GM12878 (cell line): Measurements from ENCODE around the gene CAPN10. TPM values are rescaled to one million over a fixed set of nuclear protein-coding genes. Genes with fewer than 3 reads are reported as not detected.

ENCODE experiments used
- ATAC-seq: fragments of 200-7000 bp; cut with Tn5 transposase; 3 replicates; pipeline ENCODE4 v1.9.1; 2020; ENCODE audit warnings: mild to moderate bottlenecking, moderate library complexity
- BruUV-seq: library from RNA; stranded (reverse); fragments of 400-500 nt; replicated peaks from 2 replicates; lab custom pipeline; 2021; lab: Mats Ljungman, UMichigan
- CTCF ChIA-PET: fragments of 300-600 bp; sonication (Branson Sonifier 250); formaldehyde crosslinking; extraction: SDS; loops from one replicate; lab custom pipeline; 2021; ENCODE audit warnings: inconsistent platforms; lab: Yijun Ruan, JAX
- POLR2A ChIA-PET: fragments of 350-600 bp; formaldehyde crosslinking; extraction: SDS; loops from one replicate; lab custom pipeline; 2021; ENCODE audit warnings: inconsistent platforms; lab: Charles Lee
- RAD21 ChIA-PET: fragments of 300-600 bp; sonication (Branson Sonifier 250); formaldehyde crosslinking; loops from one replicate; lab custom pipeline; 2023; ENCODE audit warnings: antibody characterized with exemption; ENCODE audit not compliant: unreplicated experiment; lab: Charles Lee
- SMC1A ChIA-PET: fragments of 300-600 bp; sonication (Branson Sonifier 250); formaldehyde crosslinking; loops from one replicate; lab custom pipeline; 2023; ENCODE audit not compliant: unreplicated experiment, uncharacterized antibody; lab: Charles Lee
- DNase-seq: peaks from one replicate; pipeline ENCODE4 v3.0.0-alpha.2; 2011; ENCODE audit warnings: low read depth, low spot score
- FAIRE-seq: peaks from 3 replicates; lab custom pipeline; 2011; peaks lifted over from hg19 to GRCh38; lab: Jason Lieb, UNC
- H2AFZ ChIP-seq: 2 replicates; pipeline ENCODE4 v1.6.0; 2011; ENCODE audit warnings: low read depth, low read length, control low read depth; ENCODE audit not compliant: control insufficient read depth
- H3K27ac ChIP-seq: 2 replicates; pipeline ENCODE4 v1.5.1; 2011; ENCODE audit warnings: control low read depth; ENCODE audit not compliant: control insufficient read depth, insufficient read depth
- H3K27me3 ChIP-seq, 2 experiments: replicated peaks in 1 of 2; 2 replicates each; pipeline versions ENCODE4 v1.6.0 to v1.6.1; 2011; ENCODE audit warnings: low read length in 1 of 2; ENCODE audit not compliant: control insufficient read depth in 2 of 2, insufficient read depth in 2 of 2
- H3K36me3 ChIP-seq, 2 experiments: 2 replicates each; pipeline ENCODE4 v1.5.1; 2011; ENCODE audit warnings: low read length in 1 of 2; ENCODE audit not compliant: control insufficient read depth in 2 of 2, insufficient read depth in 2 of 2
- H3K4me1 ChIP-seq: 2 replicates; pipeline ENCODE4 v1.6.1; 2011; ENCODE audit warnings: mild to moderate bottlenecking, low read length, moderate library complexity, mixed read lengths; ENCODE audit not compliant: control insufficient read depth, insufficient read depth
- H3K4me2 ChIP-seq: 2 replicates; pipeline ENCODE4 v1.6.0; 2011; ENCODE audit warnings: control low read depth; ENCODE audit not compliant: control insufficient read depth, insufficient read depth
- H3K4me3 ChIP-seq: fragments of 200-600 bp; sonication (generic); 2 replicates; pipeline ENCODE4 v1.5.1; 2016
- H3K79me2 ChIP-seq: 2 replicates; pipeline ENCODE4 v1.6.0; 2011; ENCODE audit warnings: low read length; ENCODE audit not compliant: control insufficient read depth, insufficient read depth
- H3K9ac ChIP-seq: 2 replicates; pipeline ENCODE4 v1.8.0; 2011; ENCODE audit warnings: low read length, control low read depth, mixed read lengths; ENCODE audit not compliant: control insufficient read depth, insufficient read depth
- H3K9me3 ChIP-seq: replicated peaks from 3 replicates; pipeline ENCODE4 v1.5.1; 2011; ENCODE audit warnings: mild to moderate bottlenecking, low read length; ENCODE audit not compliant: control insufficient read depth, insufficient read depth
- H4K20me1 ChIP-seq: 2 replicates; pipeline ENCODE4 v1.6.0; 2011; ENCODE audit not compliant: control insufficient read depth, insufficient read depth
- IKZF1 ChIP-seq: fragments of 450-650 bp; conservative IDR thresholded peaks from 2 replicates; pipeline ENCODE4 v1.6.1; 2017; ENCODE audit warnings: antibody characterized with exemption, mild to moderate bottlenecking
- SMAD5 ChIP-seq: IDR thresholded peaks from 2 replicates; pipeline ENCODE4 v1.6.1; 2016; ENCODE audit warnings: antibody characterized with exemption, low read depth
- ZNF24 ChIP-seq: fragments of 450-650 bp; IDR thresholded peaks from 2 replicates; pipeline ENCODE4 v1.6.1; 2017; ENCODE audit warnings: antibody characterized with exemption, mild to moderate bottlenecking
- WGBS: methylation state at CpG from one replicate; pipeline ENCODE4 v1.1.6; 2016; ENCODE audit warnings: low lambda C conversion rate; ENCODE audit not compliant: insufficient replicate concordance, insufficient coverage; ENCODE audit errors: missing lambda C conversion rate; 5-methylcytosine and 5-hydroxymethylcytosine counted together
- in situ Hi-C: fragments of 300-500 bp; cut with MboI; formaldehyde crosslinking; loops from 9 replicates; pipeline ENCODE4 v1.14.3; 2018; ENCODE audit warnings: mixed read lengths
- intact Hi-C: fragments of 100-400 bp; cut with micrococcal nuclease; formaldehyde crosslinking; loops from one replicate; pipeline ENCODE4 v1.14.2; 2022; ENCODE audit not compliant: unreplicated experiment
- polyA plus RNA-seq, 11 experiments: library from polyadenylated mRNA; depleted of rRNA in 4 of 11; unstranded in 6 of 11; stranded (reverse) in 5 of 11; fragments of >200 nt; fragmentation: Nextera tagmentation in 4 of 11; fragmentation: Illumina TruSeq in 1 of 11; extraction: Ambion mirVana in 4 of 11; extraction: Trizol in 1 of 11; gene quantifications; 1 replicate in 1 of 11; 2 replicates in 10 of 11; pipeline versions ENCODE4 v1.2.1 to v1.2.3, GENCODE V29; 2011 to 2016; ENCODE audit warnings: inconsistent platforms in 2 of 11, missing spikeins in 2 of 11, low read depth in 1 of 11
- total RNA-seq, 4 experiments: library from RNA; depleted of rRNA in 3 of 4; stranded (reverse); fragments of >200 nt in 3 of 4; fragmentation: Illumina TruSeq in 1 of 4; extraction: Trizol in 1 of 4; gene quantifications; 2 replicates each; pipeline versions ENCODE4 v1.2.1 to v1.2.3, GENCODE V29; 2013 to 2021
- TF ChIP-seq, protein P1 (sequence below): fragments of 450-650 bp; IDR thresholded peaks from 2 replicates; pipeline ENCODE4 v1.6.1; 2016; ENCODE audit warnings: mild to moderate bottlenecking, moderate library complexity, borderline replicate concordance
- TF ChIP-seq, protein P2 (sequence below): fragments of 450-650 bp; IDR thresholded peaks from 2 replicates; pipeline ENCODE4 v1.6.1; 2017; ENCODE audit warnings: low read depth, mild to moderate bottlenecking, moderate library complexity
- TF ChIP-seq, protein P3 (sequence below): IDR thresholded peaks from 2 replicates; pipeline ENCODE4 v1.6.1; 2011; ENCODE audit warnings: low read depth, mild to moderate bottlenecking, low read length, moderate library complexity, borderline replicate concordance; ENCODE audit errors: extremely low read depth
- TF ChIP-seq, protein P4 (sequence below): fragments of 450-650 bp; IDR thresholded peaks from 2 replicates; pipeline ENCODE4 v1.6.1; 2017; ENCODE audit warnings: antibody characterized with exemption, mild to moderate bottlenecking, moderate library complexity

The CAPN10 gene
- total and polyA plus RNA-seq, 10 of the 15 experiments (the other 5 are each of a cell fraction or from before 2014, with no cell fraction given): 0.37 to 40.6 (median 17.5) TPM

DNA sequence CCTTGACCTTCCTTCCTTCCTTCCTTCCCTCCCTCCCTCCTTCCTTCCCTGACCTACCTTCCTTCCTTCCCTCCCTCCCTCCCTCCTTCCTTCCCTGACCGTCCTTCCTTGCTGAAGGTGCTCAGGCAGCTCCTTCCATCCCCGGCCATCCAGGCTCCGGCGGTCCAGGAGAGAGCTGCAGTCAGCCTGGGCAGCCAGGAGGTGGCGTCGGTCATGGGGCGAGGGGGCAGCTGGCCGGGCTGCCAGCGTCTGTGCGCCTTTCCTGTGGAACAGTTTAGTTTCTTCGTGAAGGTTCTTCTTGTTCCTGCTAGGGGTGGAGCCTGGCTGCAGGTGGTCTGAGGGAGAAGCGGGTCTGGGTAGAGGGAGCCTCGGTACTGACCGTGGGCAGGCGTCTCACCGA is 54.4 kb downstream of the CAPN10 start:
- no peaks in the 10 kb centered on the region for H3K36me3 ChIP-seq
- ATAC-seq: no peak
- no peak overlapping the region for H3K27ac ChIP-seq
- no peak for FAIRE-seq
- no peak overlapping the region for H2AFZ ChIP-seq
- no peaks in the 10 kb centered on the region; the same call in 2 of the 3 replicates for H3K9me3 ChIP-seq
- intact Hi-C loops: no loop called here
- CTCF ChIA-PET: no interaction called here
- no peaks in the 10 kb centered on the region for H3K27me3 ChIP-seq
- RAD21 ChIA-PET: no interaction called here
- no peak for DNase-seq
- WGBS: 75% methylated on average over 15 of the region's 16 CpGs
- in situ Hi-C loops: no loop called here
- no peak overlapping the region for H3K4me2 ChIP-seq
- no TSS peak for BruUV-seq
- H3K9ac ChIP-seq: no peak overlapping the region
- no peaks in the 10 kb centered on the region for H3K4me1 ChIP-seq
- no peaks in the 10 kb centered on the region for H4K20me1 ChIP-seq
- SMC1A ChIA-PET: no interaction called here
- no peaks in the 10 kb centered on the region for H3K79me2 ChIP-seq
- no peak overlapping the region for H3K4me3 ChIP-seq
- no peak for TF ChIP-seq ZNF24
- TF ChIP-seq SMAD5: no peak
- no peak for TF ChIP-seq IKZF1
- TF ChIP-seq, protein P1, sequence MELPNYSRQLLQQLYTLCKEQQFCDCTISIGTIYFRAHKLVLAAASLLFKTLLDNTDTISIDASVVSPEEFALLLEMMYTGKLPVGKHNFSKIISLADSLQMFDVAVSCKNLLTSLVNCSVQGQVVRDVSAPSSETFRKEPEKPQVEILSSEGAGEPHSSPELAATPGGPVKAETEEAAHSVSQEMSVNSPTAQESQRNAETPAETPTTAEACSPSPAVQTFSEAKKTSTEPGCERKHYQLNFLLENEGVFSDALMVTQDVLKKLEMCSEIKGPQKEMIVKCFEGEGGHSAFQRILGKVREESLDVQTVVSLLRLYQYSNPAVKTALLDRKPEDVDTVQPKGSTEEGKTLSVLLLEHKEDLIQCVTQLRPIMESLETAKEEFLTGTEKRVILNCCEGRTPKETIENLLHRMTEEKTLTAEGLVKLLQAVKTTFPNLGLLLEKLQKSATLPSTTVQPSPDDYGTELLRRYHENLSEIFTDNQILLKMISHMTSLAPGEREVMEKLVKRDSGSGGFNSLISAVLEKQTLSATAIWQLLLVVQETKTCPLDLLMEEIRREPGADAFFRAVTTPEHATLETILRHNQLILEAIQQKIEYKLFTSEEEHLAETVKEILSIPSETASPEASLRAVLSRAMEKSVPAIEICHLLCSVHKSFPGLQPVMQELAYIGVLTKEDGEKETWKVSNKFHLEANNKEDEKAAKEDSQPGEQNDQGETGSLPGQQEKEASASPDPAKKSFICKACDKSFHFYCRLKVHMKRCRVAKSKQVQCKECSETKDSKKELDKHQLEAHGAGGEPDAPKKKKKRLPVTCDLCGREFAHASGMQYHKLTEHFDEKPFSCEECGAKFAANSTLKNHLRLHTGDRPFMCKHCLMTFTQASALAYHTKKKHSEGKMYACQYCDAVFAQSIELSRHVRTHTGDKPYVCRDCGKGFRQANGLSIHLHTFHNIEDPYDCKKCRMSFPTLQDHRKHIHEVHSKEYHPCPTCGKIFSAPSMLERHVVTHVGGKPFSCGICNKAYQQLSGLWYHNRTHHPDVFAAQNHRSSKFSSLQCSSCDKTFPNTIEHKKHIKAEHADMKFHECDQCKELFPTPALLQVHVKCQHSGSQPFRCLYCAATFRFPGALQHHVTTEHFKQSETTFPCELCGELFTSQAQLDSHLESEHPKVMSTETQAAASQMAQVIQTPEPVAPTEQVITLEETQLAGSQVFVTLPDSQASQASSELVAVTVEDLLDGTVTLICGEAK: no peak
- TF ChIP-seq, protein P2, sequence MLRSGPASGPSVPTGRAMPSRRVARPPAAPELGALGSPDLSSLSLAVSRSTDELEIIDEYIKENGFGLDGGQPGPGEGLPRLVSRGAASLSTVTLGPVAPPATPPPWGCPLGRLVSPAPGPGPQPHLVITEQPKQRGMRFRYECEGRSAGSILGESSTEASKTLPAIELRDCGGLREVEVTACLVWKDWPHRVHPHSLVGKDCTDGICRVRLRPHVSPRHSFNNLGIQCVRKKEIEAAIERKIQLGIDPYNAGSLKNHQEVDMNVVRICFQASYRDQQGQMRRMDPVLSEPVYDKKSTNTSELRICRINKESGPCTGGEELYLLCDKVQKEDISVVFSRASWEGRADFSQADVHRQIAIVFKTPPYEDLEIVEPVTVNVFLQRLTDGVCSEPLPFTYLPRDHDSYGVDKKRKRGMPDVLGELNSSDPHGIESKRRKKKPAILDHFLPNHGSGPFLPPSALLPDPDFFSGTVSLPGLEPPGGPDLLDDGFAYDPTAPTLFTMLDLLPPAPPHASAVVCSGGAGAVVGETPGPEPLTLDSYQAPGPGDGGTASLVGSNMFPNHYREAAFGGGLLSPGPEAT: no peak
- TF ChIP-seq, protein P3, sequence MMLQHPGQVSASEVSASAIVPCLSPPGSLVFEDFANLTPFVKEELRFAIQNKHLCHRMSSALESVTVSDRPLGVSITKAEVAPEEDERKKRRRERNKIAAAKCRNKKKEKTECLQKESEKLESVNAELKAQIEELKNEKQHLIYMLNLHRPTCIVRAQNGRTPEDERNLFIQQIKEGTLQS: no peak
- TF ChIP-seq, protein P4, sequence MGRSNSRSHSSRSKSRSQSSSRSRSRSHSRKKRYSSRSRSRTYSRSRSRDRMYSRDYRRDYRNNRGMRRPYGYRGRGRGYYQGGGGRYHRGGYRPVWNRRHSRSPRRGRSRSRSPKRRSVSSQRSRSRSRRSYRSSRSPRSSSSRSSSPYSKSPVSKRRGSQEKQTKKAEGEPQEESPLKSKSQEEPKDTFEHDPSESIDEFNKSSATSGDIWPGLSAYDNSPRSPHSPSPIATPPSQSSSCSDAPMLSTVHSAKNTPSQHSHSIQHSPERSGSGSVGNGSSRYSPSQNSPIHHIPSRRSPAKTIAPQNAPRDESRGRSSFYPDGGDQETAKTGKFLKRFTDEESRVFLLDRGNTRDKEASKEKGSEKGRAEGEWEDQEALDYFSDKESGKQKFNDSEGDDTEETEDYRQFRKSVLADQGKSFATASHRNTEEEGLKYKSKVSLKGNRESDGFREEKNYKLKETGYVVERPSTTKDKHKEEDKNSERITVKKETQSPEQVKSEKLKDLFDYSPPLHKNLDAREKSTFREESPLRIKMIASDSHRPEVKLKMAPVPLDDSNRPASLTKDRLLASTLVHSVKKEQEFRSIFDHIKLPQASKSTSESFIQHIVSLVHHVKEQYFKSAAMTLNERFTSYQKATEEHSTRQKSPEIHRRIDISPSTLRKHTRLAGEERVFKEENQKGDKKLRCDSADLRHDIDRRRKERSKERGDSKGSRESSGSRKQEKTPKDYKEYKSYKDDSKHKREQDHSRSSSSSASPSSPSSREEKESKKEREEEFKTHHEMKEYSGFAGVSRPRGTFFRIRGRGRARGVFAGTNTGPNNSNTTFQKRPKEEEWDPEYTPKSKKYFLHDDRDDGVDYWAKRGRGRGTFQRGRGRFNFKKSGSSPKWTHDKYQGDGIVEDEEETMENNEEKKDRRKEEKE: no peak
- POLR2A ChIA-PET: no interaction called here
